Activated CD4-positive, alpha-beta memory T cell treated with anti-CD3 and anti-CD28 coated beads for 36 hours (primary cell): ENCODE results near the gene GATAD2A. TPM values are rescaled to one million over a fixed set of nuclear protein-coding genes. Genes with fewer than 3 reads are reported as not detected.

Experiments used
- CTCF ChIA-PET: fragments of 350-600 bp; sonication (Branson Sonifier 250); formaldehyde crosslinking; loops from one replicate; lab custom pipeline; 2021; ENCODE audit warnings: antibody characterized with exemption, inconsistent platforms; lab: Charles Lee
- POLR2A ChIA-PET: fragments of 350-600 bp; sonication (Branson Sonifier 250); formaldehyde crosslinking; loops from one replicate; lab custom pipeline; 2021; ENCODE audit warnings: antibody characterized with exemption; lab: Charles Lee
- DNase-seq: peaks from one replicate; pipeline ENCODE4 v3.0.0-alpha.2; 2020
- H3K27ac Mint-ChIP-seq: one replicate; pipeline ENCODE4 v1.8.0; 2021; ENCODE audit warnings: mixed read lengths
- H3K27me3 Mint-ChIP-seq: one replicate; pipeline ENCODE4 v1.8.0; 2021; ENCODE audit warnings: mixed read lengths
- H3K36me3 Mint-ChIP-seq: one replicate; pipeline ENCODE4 v1.8.0; 2021; ENCODE audit warnings: mixed read lengths
- H3K4me1 Mint-ChIP-seq: one replicate; pipeline ENCODE4 v1.8.0; 2021; ENCODE audit warnings: low read depth, mixed read lengths
- H3K4me3 Mint-ChIP-seq: one replicate; pipeline ENCODE4 v1.8.0; 2021; ENCODE audit warnings: mild to moderate bottlenecking, mixed read lengths
- H3K9me3 Mint-ChIP-seq: one replicate; pipeline ENCODE4 v1.8.0; 2021; ENCODE audit warnings: mixed read lengths
- intact Hi-C: fragments of 100-400 bp; cut with micrococcal nuclease; formaldehyde crosslinking; loops from one replicate; pipeline ENCODE4 v1.15.1; 2023
- microRNA-seq: library from miRNA; unstranded; fragments of <30 nt; microRNA quantifications from one replicate; pipeline ENCODE4 v1.2.0, GENCODE V29; 2022; ENCODE audit warnings: borderline number of aligned reads, borderline microRNAs expressed, borderline replicate concordance
- total RNA-seq, 2 experiments: library from RNA; stranded (reverse); gene quantifications; one replicate each; pipeline ENCODE4 v1.2.3, GENCODE V29; 2021

The GATAD2A gene
- total RNA-seq, 2 experiments from 2014 or later, result 114 TPM

- CTCF ChIA-PET, result interaction anchor here (0.7 to 8.0 kb wide), 15 partner anchors 9 to 406 kb away, joined by 3 to 98 read pairs (median 7); partner anchors contain the start of genes GMIP and NDUFA13
- no peaks in the 10 kb centered on the region for H3K4me1 Mint-ChIP-seq
- intact Hi-C loops, result no loop called here
- no peaks in the 10 kb centered on the region for H3K27me3 Mint-ChIP-seq
- no peak overlapping the region for H3K27ac Mint-ChIP-seq
- no peaks in the 10 kb centered on the region for H3K9me3 Mint-ChIP-seq
- no peaks in the 10 kb centered on the region for H3K36me3 Mint-ChIP-seq
- no peak overlapping the region for H3K4me3 Mint-ChIP-seq
- DNase-seq, result peak; percentile 37
- POLR2A ChIA-PET, result interaction anchor here (0.6 kb wide), 1 partner anchor 16 kb away, joined by 3 read pairs; no protein-coding TSS in a partner anchor
Observed at GRCh38 chr19:19552798-19553197, 147.3 kb downstream of the GATAD2A start.

- Mint-ChIP-seq H3K27ac (no peak overlapping the region), H3K36me3 (no peaks in the 10 kb centered on the region), H3K4me3 (no peak overlapping the region), H3K27me3 (no peaks in the 10 kb centered on the region), H3K4me1 (no peaks in the 10 kb centered on the region), H3K9me3 (no peaks in the 10 kb centered on the region)
- ChIA-PET CTCF (interaction anchor here (0.6 to 8.0 kb wide), 35 partner anchors 8 to 683 kb away, joined by 3 to 98 read pairs (median 5); partner anchors contain the start of genes GMIP, NDUFA13 and TSSK6), POLR2A (interaction anchor here (0.6 kb wide), 1 partner anchor 15 kb away, joined by 3 read pairs; no protein-coding TSS in a partner anchor)
- no peak for DNase-seq
- intact Hi-C loops, result no loop called here
Observed at GRCh38 chr19:19553670-19554069, 148.2 kb downstream of the GATAD2A start.

DNA sequence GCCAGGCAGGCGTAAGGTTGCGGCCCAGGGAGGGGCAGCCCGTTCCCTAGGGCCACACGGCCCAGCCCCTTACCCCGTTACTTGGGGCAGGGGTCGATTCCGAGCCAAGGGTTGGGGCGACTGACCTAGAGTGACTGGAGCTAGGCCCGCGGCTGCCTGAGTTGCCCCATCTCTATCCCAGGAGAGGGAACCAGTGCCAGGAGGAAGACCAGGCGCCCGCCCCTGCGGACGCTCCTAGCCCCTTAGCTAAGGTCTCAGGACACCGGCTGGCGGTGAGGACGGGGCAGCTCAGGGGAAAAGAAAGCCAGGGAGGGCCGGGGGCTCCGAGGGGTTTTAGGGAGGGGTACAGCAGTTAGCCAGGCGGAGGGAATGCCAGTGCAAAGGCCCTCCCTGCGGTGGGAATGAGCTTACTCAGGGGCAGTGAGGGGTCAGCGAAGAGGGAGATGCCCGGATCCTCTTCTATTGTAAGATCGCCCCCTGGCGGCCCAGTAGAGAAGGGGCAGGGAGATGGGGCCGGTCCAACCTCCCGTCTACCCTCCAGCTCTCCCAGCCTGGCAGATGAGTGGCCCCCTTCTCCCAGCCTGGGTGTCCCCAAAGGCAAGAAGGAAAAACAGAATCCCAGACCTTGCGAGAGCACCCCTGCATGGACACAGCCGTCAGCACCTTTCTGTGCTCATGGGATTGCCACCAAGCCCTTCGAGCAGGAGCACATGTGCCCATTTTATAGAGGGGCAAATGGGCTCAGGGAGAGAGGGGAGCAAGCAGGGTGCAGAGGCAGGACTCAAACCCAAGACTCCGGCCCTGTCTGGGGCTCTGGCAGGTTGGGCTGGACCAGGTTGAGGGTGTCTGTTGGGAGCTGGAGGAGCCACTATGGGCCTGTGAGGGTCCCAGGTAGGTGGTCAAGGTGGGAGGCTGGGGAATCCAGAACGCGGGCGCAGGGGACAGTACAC is 148.9 kb downstream of the GATAD2A start:
- peaks cover 4% of the 10 kb centered on the region for H3K36me3 Mint-ChIP-seq
- peak; percentile 77 for DNase-seq
- ChIA-PET CTCF (interaction anchor here (0.6 to 8.0 kb wide), 40 partner anchors 7 to 683 kb away, joined by 3 to 98 read pairs (median 4); partner anchors contain the start of genes GMIP, NDUFA13 and TSSK6), POLR2A (no interaction called here)
- H3K9me3 Mint-ChIP-seq, result no peaks in the 10 kb centered on the region
- intact Hi-C loops, result no loop called here
- peaks cover 3% of the 10 kb centered on the region for H3K4me1 Mint-ChIP-seq
- no peaks in the 10 kb centered on the region for H3K27me3 Mint-ChIP-seq
- peak overlapping the region; percentile 8 for H3K27ac Mint-ChIP-seq
- H3K4me3 Mint-ChIP-seq, result no peak overlapping the region

- ChIA-PET POLR2A (no interaction called here), CTCF (interaction anchor here (0.7 to 8.0 kb wide), 2 partner anchors 27 to 48 kb away, joined by 3 to 98 read pairs; no protein-coding TSS in a partner anchor)
- H3K4me3 Mint-ChIP-seq, result no peak overlapping the region
- no peak for DNase-seq
- H3K27ac Mint-ChIP-seq, result no peak overlapping the region
- peaks cover 27% of the 10 kb centered on the region for H3K36me3 Mint-ChIP-seq
- no peaks in the 10 kb centered on the region for H3K27me3 Mint-ChIP-seq
- peaks cover 12% of the 10 kb centered on the region for H3K4me1 Mint-ChIP-seq
- intact Hi-C loops, result no loop called here
- H3K9me3 Mint-ChIP-seq, result no peaks in the 10 kb centered on the region
Observed at GRCh38 chr19:19558055-19558454, 152.6 kb downstream of the GATAD2A start.

Small RNA genes within 50 kb of the gene (microRNA-seq; reads per million reads assigned to microRNA genes)
- gene MIR640, result not detected

Other genes with a start within 250 kb of the GATAD2A start
- 1 to 10 TPM; 3.9 to 4.3 TPM for gene MEF2B, start 235.4 kb upstream of the GATAD2A start, total RNA-seq
- gene BORCS8, start 213.5 kb upstream of the GATAD2A start, total RNA-seq, result 10 to 100 TPM; 16.4 to 17.8 TPM
- gene RFXANK, start 213.4 kb upstream of the GATAD2A start, total RNA-seq, result 10 to 100 TPM; 73.7 to 78.1 TPM
- gene NR2C2AP, start 202.3 kb upstream of the GATAD2A start, total RNA-seq, result 10 to 100 TPM; 39.2 to 42.9 TPM
- gene NCAN, start 193.7 kb upstream of the GATAD2A start, total RNA-seq, result under 1 TPM; 0.05 to 0.07 TPM
- not detected for gene TM6SF2, start 132.4 kb upstream of the GATAD2A start, total RNA-seq
- gene SUGP1, start 85.2 kb upstream of the GATAD2A start, total RNA-seq, result 10 to 100 TPM; 39.2 to 44.0 TPM
- 10 to 100 TPM; 38.6 to 40.9 TPM for gene MAU2, start 84.8 kb upstream of the GATAD2A start, total RNA-seq
- gene TSSK6, start 109.9 kb downstream of the GATAD2A start, total RNA-seq, result 1 to 10 TPM; 3.1 to 4.7 TPM
- 100 to 1,000 TPM; 365 to 374 TPM for gene NDUFA13, start 110.5 kb downstream of the GATAD2A start, total RNA-seq
- 1 to 10 TPM; 6.9 to 8.2 TPM for gene YJEFN3, start 123.2 kb downstream of the GATAD2A start, total RNA-seq
- under 1 TPM; 0.44 to 0.50 TPM for gene CILP2, start 132.6 kb downstream of the GATAD2A start, total RNA-seq
- 10 to 100 TPM; 44.9 to 45.7 TPM for gene PBX4, start 213.0 kb downstream of the GATAD2A start, total RNA-seq
- gene LPAR2, start 222.5 kb downstream of the GATAD2A start, total RNA-seq, result 10 to 100 TPM; 32.5 to 33.1 TPM
- gene GMIP, start 238.0 kb downstream of the GATAD2A start, total RNA-seq, result 10 to 100 TPM; 78.6 to 79.4 TPM